GM19467 (cell line): ENCODE results near the gene KDM6A.

Source experiments
- ATAC-seq: cut with Tn5 transposase; IDR thresholded peaks from one replicate; pipeline ENCODE4 v1.9.1; 2021; ENCODE audit warnings: mild to moderate bottlenecking, moderate library complexity; ENCODE audit not compliant: unreplicated experiment

The KDM6A gene

GRCh38 chrX:45157647-45158046 is 284.7 kb downstream of the KDM6A start:
- ATAC-seq: no peak
